Liver (tissue), 9 donors: Measurements from ENCODE around the gene ATP6AP1. TPM values are rescaled to one million over a fixed set of nuclear protein-coding genes. Genes with fewer than 3 reads are reported as not detected.

Experiments
- DNase-seq: peaks from one replicate; pipeline ENCODE4 v3.0.0-alpha.2; 2017; ENCODE audit warnings: low spot score
- H3K27ac ChIP-seq, 2 donors: one replicate each; pipeline ENCODE4 v1.7.0; 2013; ENCODE audit warnings: inconsistent platforms in 2 of 2, low read length in 2 of 2, control low read depth in 1 of 2, low read depth in 1 of 2, mild to moderate bottlenecking in 1 of 2
- H3K27me3 ChIP-seq, 4 donors: one replicate each; pipeline versions ENCODE4 v1.6.1 to v1.7.0; 2013; ENCODE audit warnings: low read length in 3 of 4, inconsistent platforms in 1 of 4, mild to moderate bottlenecking in 1 of 4, moderate library complexity in 1 of 4; ENCODE audit not compliant: control insufficient read depth in 4 of 4, insufficient read depth in 4 of 4
- H3K36me3 ChIP-seq, 4 donors: one replicate each; pipeline versions ENCODE4 v1.6.1 to v1.7.0; 2013; ENCODE audit warnings: low read length in 3 of 4, mild to moderate bottlenecking in 3 of 4, low read depth in 1 of 4, moderate library complexity in 1 of 4; ENCODE audit not compliant: control insufficient read depth in 4 of 4, insufficient read depth in 3 of 4
- H3K4me1 ChIP-seq, 4 donors: one replicate each; pipeline versions ENCODE4 v1.6.1 to v1.7.0; 2013; ENCODE audit warnings: low read length in 3 of 4, mild to moderate bottlenecking in 3 of 4, moderate library complexity in 1 of 4; ENCODE audit not compliant: control insufficient read depth in 4 of 4, insufficient read depth in 4 of 4
- H3K4me3 ChIP-seq, 3 donors: one replicate each; pipeline versions ENCODE4 v1.6.1 to v1.7.0; 2013; ENCODE audit warnings: low read length in 3 of 3, control low read depth in 1 of 3, low read depth in 1 of 3, mild to moderate bottlenecking in 1 of 3
- H3K9ac ChIP-seq, 2 donors: one replicate each; pipeline ENCODE4 v1.7.0; 2013; ENCODE audit warnings: low read length in 2 of 2, mild to moderate bottlenecking in 2 of 2, moderate library complexity in 2 of 2, control low read depth in 1 of 2, low read depth in 1 of 2
- H3K9me3 ChIP-seq, 4 donors: one replicate each; pipeline versions ENCODE4 v1.6.1 to v1.7.0; 2013; ENCODE audit warnings: low read length in 3 of 4; ENCODE audit not compliant: control insufficient read depth in 4 of 4
- ATF3 ChIP-seq: IDR thresholded peaks from 2 replicates; pipeline ENCODE4 v1.6.1; 2016; ENCODE audit warnings: antibody characterized with exemption
- CTCF ChIP-seq: fragments of 150-350 bp; IDR thresholded peaks from 2 replicates; pipeline ENCODE4 v1.5.1; 2017; ENCODE audit warnings: improper control_type of control experiment, low read depth, low read length; ENCODE audit not compliant: missing input control
- EGR1 ChIP-seq, 2 donors: IDR thresholded peaks; 2 replicates each; pipeline ENCODE4 v1.6.1; 2016 to 2018; ENCODE audit warnings: antibody characterized with exemption in 2 of 2, low read depth in 2 of 2
- FOXA1 ChIP-seq: IDR thresholded peaks from 2 replicates; pipeline ENCODE4 v1.6.1; 2016; ENCODE audit warnings: antibody characterized with exemption
- FOXA2 ChIP-seq: IDR thresholded peaks from 2 replicates; pipeline ENCODE4 v1.6.1; 2016; ENCODE audit warnings: antibody characterized with exemption
- GABPA ChIP-seq, 2 donors: IDR thresholded peaks in 1 of 2; conservative IDR thresholded peaks in 1 of 2; 2 replicates each; pipeline ENCODE4 v1.6.1; 2016; ENCODE audit warnings: antibody characterized with exemption in 2 of 2, mild to moderate bottlenecking in 1 of 2, moderate library complexity in 1 of 2
- HNF4A ChIP-seq, 2 donors: conservative IDR thresholded peaks; 2 replicates each; pipeline ENCODE4 v1.6.1; 2016; ENCODE audit warnings: antibody characterized with exemption in 2 of 2, mild to moderate bottlenecking in 2 of 2
- HNF4G ChIP-seq: IDR thresholded peaks from 2 replicates; pipeline ENCODE4 v1.6.1; 2016; ENCODE audit warnings: antibody characterized with exemption
- JUND ChIP-seq, 2 donors: IDR thresholded peaks; 2 replicates each; pipeline ENCODE4 v1.6.1; 2016; ENCODE audit warnings: antibody characterized with exemption in 2 of 2
- MAX ChIP-seq: IDR thresholded peaks from 2 replicates; pipeline ENCODE4 v1.6.1; 2016; ENCODE audit warnings: antibody characterized with exemption
- NR2F2 ChIP-seq: IDR thresholded peaks from 2 replicates; pipeline ENCODE4 v1.6.1; 2016; ENCODE audit warnings: antibody characterized with exemption
- RAD21 ChIP-seq, 2 donors: IDR thresholded peaks; 2 replicates each; pipeline ENCODE4 v1.6.1; 2016; ENCODE audit warnings: antibody characterized with exemption in 2 of 2, mild to moderate bottlenecking in 2 of 2
- REST ChIP-seq: IDR thresholded peaks from 2 replicates; pipeline ENCODE4 v1.6.1; 2016; ENCODE audit warnings: antibody characterized with exemption, mild to moderate bottlenecking
- RXRA ChIP-seq, 2 donors: IDR thresholded peaks; 2 replicates each; pipeline ENCODE4 v1.6.1; 2017 to 2018; ENCODE audit warnings: antibody characterized with exemption in 2 of 2, mild to moderate bottlenecking in 1 of 2
- SP1 ChIP-seq: IDR thresholded peaks from 2 replicates; pipeline ENCODE4 v1.6.1; 2018; ENCODE audit warnings: antibody characterized with exemption, mild to moderate bottlenecking
- TAF1 ChIP-seq: conservative IDR thresholded peaks from 2 replicates; pipeline ENCODE4 v1.6.1; 2016; ENCODE audit warnings: antibody characterized with exemption, mild to moderate bottlenecking
- YY1 ChIP-seq: IDR thresholded peaks from 2 replicates; pipeline ENCODE4 v1.6.1; 2016; ENCODE audit warnings: antibody characterized with exemption, mild to moderate bottlenecking
- ZBTB33 ChIP-seq: IDR thresholded peaks from 2 replicates; pipeline ENCODE4 v1.6.1; 2016; ENCODE audit warnings: antibody characterized with exemption
- WGBS: extraction: QIAGEN DNeasy Blood & Tissue Kit; methylation state at CpG from one replicate; pipeline ENCODE4 v1.1.7; 2013; 5-methylcytosine and 5-hydroxymethylcytosine counted together
- polyA plus RNA-seq, 2 donors: library from polyadenylated mRNA; stranded (reverse) in 1 of 2; unstranded in 1 of 2; fragments of 200-250 nt in 1 of 2; fragments of >200 nt in 1 of 2; fragmentation: Nextera tagmentation in 1 of 2; extraction: Ambion mirVana in 1 of 2; gene quantifications; one replicate each; pipeline versions ENCODE4 v1.2.1 to v1.2.3, GENCODE V29; 2013 to 2015
- total RNA-seq, 2 donors: library from RNA; depleted of rRNA; stranded (reverse); fragments of >200 nt; gene quantifications; one replicate each; pipeline ENCODE4 v1.2.3, GENCODE V29; 2014
- donor health status: healthy.
- donor health status: healthy.
- donor health status: healthy.
- donor health status: healthy.
- donor health status: healthy.

The ATP6AP1 gene
- total and polyA plus RNA-seq, 4 donors: 35.2 to 43.3 (median 40.8) TPM

- no peak for DNase-seq
- Histone ChIP-seq H3K9ac (no peak overlapping the region), H3K4me1 (peaks cover 6 to 17% (median 10%) of the 10 kb centered on the region in 4 donors), H3K9me3 (no peaks in the 10 kb centered on the region), H3K27me3 (no peaks in the 10 kb centered on the region), H3K4me3 (peak overlapping the region in 2 of 3 donors; percentile 43 to 77), H3K36me3 (peaks cover 0 to 19% (median 7%) of the 10 kb centered on the region in 4 donors), H3K27ac (no peak overlapping the region)
- 73% methylated on average over 13 of the region's 13 CpGs for WGBS
- TF ChIP-seq REST (no peak), NR2F2 (no peak), MAX (no peak), CTCF (no peak), JUND (IDR thresholded peaks at IDR 0.05) (no peak), YY1 (no peak), SP1 (no peak)
Observed at GRCh38 chrX:154444755-154445246, 16.3 kb downstream of the ATP6AP1 start.

GRCh38 chrX:154445776-154446175 is 17.3 kb downstream of the ATP6AP1 start:
- Histone ChIP-seq H3K4me1 (peaks cover 4 to 12% (median 8%) of the 10 kb centered on the region in 4 donors), H3K9ac (no peak overlapping the region), H3K4me3 (no peak overlapping the region), H3K27me3 (no peaks in the 10 kb centered on the region), H3K27ac (no peak overlapping the region), H3K36me3 (peaks cover 0 to 26% (median 10%) of the 10 kb centered on the region in 4 donors), H3K9me3 (no peaks in the 10 kb centered on the region)
- TF ChIP-seq MAX: no peak
- no peak for TF ChIP-seq YY1
- no peak for TF ChIP-seq JUND (IDR thresholded peaks at IDR 0.05)
- no peak for TF ChIP-seq REST
- TF ChIP-seq FOXA2: no peak
- TF ChIP-seq RAD21 (IDR thresholded peaks at IDR 0.05): no peak
- TF ChIP-seq HNF4G: no peak
- TF ChIP-seq EGR1 (IDR thresholded peaks at IDR 0.05; ENCODE audit: low read depth in 2 of 2): no peak
- no peak for TF ChIP-seq SP1
- TF ChIP-seq CTCF: no peak
- no peak for TF ChIP-seq ATF3
- no peak for TF ChIP-seq ZBTB33
- TF ChIP-seq TAF1: no peak
- TF ChIP-seq FOXA1: no peak
- no peak for TF ChIP-seq RXRA (IDR thresholded peaks at IDR 0.05)
- TF ChIP-seq HNF4A (conservative IDR thresholded peaks at IDR 0.05): no peak
- TF ChIP-seq GABPA (IDR thresholded peaks at IDR 0.05 in 1 of 2, conservative IDR thresholded peaks at IDR 0.05 in 1 of 2): no peak
- 98% methylated on average over 16 of the region's 16 CpGs for WGBS
- DNase-seq: no peak
